Kasumi-1 (cell line): ENCODE measurements around the gene SNX22.
"Not testable (repeated sequence)": the region's sequence is repeated elsewhere in the genome, so short reads cannot be mapped to it uniquely, and the experiment has no call there.

ENCODE experiments used
- DNase-seq, 2 experiments: peaks; one replicate each; lab custom pipeline; 2025; lab: John Stamatoyannopoulos, UW

The SNX22 gene

DNA sequence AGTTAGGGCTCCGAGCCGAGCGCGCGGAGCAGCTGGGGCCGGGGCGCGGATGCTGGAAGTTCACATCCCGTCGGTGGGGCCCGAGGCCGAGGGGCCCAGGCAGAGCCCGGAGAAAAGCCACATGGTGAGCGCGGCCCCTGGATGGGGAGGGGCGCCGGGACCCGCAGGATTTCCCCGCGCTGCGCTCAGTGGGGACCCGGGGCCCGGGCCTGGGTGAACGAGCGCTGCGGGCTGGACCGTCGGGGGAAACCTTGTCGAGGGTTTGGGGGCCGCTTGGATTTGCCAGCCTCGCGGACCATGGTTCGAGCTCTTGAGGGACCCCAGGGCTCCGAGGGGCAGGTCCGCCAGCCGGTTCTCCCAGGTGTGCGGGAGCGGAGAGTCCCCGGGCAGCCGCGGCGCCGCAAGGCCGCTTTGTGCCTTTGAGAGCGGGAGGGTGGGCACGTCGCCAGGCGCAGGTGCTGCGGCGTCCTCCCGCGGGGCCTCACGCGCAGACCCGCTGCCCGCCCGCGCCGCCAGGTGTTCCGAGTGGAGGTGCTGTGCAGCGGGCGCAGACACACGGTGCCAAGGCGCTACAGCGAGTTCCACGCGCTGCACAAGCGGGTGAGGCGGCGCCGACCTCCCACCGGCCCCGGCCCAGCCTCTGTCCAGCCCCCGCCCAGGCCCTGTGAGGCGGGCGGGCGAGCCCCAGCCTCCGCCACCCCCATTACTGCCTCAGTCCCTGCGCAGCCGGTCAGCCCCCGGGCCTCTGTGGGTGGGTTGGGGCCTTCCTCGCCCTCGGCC lies at the start of gene SNX22:
Gene SNX22 (plus strand): TSS at position 5 of the 780 bp plus-strand sequence. CDS start 45 bp downstream, at position 50.
- DNase-seq = no peak

- no peak for DNase-seq
Measured at GRCh38 chr15:64102497-64102896, 49.0 kb upstream of the SNX22 start.

GRCh38 chr15:64105113-64105704 lies 46.3 kb upstream of the SNX22 start:
- peak in 1 of 2 experiments; percentile 5 for DNase-seq

DNA sequence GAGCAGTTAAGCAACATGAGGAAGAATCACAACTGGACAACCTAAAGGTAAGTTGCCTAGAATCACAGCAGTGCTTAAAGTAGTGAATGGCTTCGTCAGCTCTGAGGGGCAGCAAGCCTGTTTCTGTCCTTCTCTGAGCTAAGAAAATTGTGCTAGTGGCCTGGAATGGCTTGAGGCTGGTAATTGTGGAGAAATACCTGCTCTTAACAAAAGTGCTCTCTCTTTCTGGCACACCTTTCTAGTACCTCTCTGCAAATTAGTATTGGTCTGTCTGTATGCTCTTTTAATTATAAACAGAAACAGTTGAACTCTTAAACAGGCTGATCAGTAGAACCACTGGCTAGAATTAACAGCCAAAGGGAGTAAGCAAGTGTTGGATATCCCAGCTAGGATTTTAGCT lies 44.2 kb upstream of the SNX22 start:
- no peak for DNase-seq

GRCh38 chr15:64110108-64110701 lies 41.3 kb upstream of the SNX22 start:
- DNase-seq = not testable (repeated sequence)

DNA sequence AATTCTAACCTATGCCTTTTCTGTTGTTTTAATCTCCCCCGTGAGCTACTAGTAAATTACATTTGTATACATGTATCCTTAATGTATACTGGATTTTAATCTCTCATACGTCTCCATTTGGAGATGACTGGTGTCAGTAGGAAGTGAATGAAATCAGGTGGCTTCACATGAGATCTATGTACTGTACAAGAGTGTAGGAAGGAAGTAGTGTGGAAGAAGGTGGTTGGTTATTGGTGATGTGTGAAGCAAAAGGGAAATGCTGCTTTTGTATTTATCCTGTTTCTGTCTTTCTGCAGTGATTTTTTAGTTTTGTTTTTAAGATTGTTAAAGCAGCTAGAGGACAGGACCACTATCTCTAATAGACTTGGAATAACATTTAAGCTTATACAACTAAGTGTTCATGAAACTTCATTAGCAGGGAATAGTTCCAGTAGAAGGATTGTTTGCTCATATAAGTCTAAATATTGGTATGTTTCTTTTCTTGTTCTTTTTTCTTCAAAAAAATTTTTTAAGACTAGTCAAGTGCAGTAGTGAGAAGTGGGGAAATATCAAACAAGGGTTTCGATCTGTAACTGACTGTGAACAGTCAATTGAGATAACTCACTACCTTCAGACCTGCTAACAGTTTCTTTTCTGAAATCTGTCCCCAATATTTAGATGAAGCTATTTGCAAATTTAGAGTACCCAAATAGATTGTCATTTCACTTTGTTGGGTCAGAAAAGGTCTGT lies 40.4 kb upstream of the SNX22 start:
- peak in 1 of 2 experiments; percentile 19 for DNase-seq

GRCh38 chr15:64111679-64112050 lies 39.9 kb upstream of the SNX22 start:
- no peak for DNase-seq

GRCh38 chr15:64112073-64112772 lies 39.3 kb upstream of the SNX22 start:
- DNase-seq = no peak

DNA sequence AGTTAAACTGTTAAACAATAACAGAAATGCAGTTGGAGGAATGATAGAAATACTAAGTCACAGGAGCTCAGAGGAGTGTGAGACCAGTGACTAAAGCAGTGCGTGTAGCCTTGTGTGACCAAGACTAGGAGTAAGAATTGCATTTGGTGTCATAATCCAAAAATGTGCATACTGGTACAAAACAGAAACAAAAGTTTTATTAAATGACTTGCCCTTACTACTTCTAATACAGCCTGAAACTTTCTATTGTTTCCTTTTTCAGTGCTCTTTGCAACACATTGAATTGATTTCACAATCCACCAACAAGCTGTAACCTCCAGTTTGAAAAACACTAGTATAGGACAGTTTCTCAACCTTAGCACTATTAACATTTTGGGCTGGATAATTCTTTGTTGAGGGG lies 38.6 kb upstream of the SNX22 start:
- DNase-seq = no peak

DNA sequence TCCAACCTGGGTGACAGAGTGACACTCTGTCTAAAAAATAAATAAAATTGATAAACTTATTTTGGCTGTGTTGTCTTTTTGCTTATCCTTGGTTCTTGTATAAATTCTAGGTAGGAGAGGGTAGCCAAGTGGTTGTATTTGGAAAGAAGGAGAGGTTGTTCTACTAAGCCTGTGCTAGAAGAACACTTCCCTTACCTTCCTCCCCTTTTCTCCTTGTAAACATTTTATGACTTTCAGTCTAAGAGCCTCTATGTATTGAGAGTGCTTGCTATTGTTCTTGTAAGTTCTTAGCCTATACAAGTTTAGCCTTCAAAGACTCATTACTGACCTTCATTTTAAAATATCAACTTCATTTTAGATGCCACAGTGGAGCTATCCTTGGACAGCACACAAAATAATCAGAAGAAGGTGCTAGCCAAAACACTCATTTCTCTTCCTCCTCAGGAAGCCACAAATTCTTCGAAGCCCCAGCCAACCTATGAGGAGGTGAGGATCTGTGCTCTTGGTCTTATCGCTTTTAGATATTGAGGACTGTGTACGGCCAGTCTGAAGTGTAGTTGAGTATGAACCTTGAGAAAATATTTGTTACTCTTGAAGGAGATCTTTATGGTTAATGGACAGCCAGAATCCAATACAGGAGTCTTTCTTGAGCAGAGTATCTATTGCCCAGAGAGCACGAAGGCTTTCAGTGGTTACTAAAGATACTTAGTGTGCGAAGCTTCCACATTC lies 33.6 kb upstream of the SNX22 start:
- no peak for DNase-seq

DNA sequence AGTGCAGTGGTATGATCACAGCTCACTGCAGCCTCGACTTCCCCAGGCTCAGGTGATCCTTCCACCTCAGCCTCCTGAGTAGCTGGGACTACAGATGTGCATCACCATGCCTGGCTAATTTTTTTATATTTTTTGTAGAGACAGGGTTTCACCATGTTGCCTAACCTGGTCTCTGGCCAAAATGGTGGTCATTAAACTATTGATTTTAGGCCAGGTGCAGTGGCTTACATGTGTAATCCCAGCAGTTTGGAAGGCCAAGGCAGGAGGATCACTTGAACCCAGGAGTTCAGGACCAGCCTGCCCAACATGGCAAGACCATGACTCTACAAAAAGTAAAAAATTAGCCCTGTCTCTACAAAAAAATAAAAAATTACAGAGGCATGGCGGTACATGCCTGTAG lies 31.2 kb upstream of the SNX22 start:
- DNase-seq = not testable (repeated sequence)

DNA sequence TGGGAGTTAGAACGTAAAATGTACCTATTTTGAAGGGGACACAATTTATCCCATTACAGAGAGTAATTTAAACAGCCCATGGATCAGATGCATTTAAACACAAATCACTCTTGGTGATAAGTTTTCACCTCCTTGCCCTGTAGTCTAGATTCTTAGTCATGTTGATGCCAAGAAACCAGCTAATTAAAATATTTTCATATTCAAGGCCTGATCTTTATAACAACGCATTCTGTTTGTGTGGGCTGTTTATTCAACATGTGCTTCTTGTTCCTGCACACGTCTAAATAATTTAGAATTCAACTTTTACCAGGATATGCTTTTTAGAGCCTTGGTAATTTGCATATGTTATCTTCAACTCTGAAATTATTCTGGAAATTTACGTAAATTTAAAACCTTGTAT lies 29.9 kb upstream of the SNX22 start:
- DNase-seq = no peak

DNA sequence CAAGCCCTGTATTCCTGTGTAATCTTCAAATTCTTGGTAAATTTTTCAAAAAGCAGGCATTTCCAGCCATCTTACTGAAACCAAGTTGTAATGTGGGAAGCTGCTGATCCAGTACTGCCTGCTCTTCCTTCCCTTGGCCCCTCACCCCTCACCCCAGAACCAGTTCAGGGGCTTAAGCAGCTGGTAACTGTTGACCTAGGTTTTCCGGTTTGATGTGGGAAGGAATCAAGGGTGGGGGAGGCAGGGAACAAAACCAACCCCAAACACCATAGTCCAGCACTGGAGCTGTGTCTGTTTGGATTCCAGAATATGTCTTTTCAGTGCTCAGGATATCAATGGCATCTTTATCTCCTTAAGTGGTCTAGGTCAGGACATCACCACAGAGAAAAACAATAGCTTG lies 29.1 kb upstream of the SNX22 start:
- no peak for DNase-seq

- DNase-seq = no peak
Measured at GRCh38 chr15:64122936-64123351, 28.6 kb upstream of the SNX22 start.

DNA sequence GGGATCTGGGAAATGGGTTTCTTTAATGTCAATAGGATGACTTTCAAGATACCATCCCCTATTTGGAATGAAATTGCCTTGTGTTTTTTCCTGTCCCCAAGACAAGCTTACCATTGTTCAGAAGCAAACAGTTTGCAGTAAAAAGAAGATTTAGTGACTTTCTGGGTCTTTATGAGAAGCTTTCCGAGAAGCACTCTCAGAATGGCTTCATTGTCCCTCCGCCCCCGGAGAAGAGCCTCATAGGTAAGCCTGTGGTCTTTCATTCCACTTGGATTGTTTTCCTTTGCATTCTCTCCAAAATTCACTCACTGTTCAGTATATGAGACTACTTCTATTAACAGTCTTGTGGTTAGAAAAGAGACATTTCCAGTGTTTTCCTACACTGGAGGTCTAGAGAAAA lies 25.6 kb upstream of the SNX22 start:
- no peak for DNase-seq

DNA sequence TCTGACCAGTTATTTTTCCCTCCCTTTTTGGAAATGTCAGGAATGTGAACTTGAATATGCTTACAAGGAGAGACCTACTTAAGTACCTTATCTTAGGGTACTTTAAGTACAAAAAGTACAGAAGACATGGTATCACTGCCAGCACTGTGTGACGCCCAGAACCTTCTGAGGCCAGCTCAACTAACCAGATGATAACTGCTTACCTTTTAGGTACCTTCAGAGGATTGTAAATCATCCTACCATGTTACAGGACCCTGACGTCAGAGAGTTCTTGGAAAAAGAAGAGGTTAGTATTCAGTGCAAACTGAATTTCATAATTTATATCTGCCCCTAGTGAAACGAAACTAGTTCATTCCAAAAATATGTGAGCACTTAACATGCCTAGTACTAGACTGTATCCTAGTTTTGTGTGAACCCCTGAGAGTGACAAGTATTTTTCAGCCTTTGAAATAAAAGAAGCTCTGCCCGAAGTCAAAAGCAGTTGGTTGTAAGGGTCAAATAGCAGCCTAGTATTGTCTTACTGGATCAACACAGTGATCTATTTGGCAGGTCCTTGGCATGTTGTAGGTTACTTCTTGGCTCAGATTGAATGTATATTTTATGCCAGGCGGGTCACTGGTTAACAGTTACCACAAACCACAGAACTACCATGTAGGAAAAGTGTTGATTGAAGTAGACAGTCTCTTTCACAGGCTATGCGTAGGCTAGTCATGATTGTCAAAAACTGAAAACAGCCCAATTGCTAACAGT lies 23.8 kb upstream of the SNX22 start:
- no peak for DNase-seq

GRCh38 chr15:64130159-64130558 lies 21.4 kb upstream of the SNX22 start:
- DNase-seq = no peak

DNA sequence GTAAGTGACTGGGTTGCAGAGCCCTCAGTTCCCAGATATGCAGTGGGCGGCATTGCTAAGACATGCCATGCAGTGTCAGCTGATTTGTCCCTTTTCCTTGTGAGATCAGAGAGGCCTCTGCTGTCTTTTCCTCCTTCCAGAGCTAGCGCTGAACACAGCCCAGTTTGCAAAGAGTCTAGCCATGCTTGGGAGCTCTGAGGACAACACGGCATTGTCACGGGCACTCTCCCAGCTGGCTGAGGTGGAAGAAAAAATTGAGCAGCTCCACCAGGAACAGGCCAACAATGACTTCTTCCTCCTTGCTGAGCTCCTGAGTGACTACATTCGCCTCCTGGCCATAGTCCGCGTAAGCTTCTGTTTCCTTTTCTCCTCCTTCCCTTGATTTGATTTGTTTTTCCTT lies 20.0 kb upstream of the SNX22 start:
- no peak for DNase-seq

DNA sequence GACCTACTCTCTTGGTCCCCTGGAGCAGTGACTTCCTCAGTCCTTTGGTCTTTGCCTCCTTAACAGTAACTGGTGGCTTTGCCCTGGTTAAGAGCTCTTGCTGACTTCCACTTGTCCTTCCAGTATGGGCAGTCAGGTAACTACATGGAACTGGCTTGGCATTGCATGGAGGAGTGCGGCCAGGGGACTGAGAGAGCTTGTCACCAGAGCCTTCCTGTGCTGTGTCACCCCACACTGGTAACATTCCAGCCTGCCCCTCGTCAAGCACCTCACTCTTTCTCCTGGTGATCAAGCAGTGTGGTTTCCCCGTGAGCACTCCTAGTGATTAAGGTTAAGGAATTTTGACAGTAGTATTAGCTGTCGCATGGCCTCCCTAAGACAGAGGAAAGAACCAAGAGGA lies 19.3 kb upstream of the SNX22 start:
- DNase-seq = no peak

GRCh38 chr15:64133623-64134344 lies 17.7 kb upstream of the SNX22 start:
- DNase-seq = no peak
